Central memory CD4-positive, alpha-beta T cell (primary cell): ENCODE results near the gene CAPZB.

ENCODE experiments used
- DNase-seq: peaks from one replicate; pipeline ENCODE4 v3.0.0; 2022

The CAPZB gene

GRCh38 chr1:19404748-19405147 is 80.6 kb downstream of the CAPZB start:
- no peak for DNase-seq

DNA sequence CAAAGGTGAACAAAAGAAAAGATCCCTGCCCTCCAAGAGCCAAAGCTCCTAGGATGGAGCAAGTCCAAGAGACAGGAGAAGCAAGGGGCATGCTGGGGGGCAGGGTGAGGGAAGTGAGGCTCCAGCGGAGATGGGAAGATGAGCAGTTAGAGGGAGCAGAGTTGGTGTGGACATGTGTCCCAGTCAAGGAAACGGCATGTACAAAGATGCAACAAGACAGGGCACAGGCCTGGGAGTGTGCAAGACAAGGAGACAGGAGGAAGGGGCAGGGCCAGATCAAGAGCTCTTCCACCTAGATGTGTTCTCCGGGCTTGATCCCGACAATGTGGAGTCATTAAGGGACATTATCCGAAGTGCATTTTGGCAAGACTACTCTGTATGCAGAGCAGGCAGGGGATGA is 82.1 kb downstream of the CAPZB start:
- DNase-seq: no peak

DNA sequence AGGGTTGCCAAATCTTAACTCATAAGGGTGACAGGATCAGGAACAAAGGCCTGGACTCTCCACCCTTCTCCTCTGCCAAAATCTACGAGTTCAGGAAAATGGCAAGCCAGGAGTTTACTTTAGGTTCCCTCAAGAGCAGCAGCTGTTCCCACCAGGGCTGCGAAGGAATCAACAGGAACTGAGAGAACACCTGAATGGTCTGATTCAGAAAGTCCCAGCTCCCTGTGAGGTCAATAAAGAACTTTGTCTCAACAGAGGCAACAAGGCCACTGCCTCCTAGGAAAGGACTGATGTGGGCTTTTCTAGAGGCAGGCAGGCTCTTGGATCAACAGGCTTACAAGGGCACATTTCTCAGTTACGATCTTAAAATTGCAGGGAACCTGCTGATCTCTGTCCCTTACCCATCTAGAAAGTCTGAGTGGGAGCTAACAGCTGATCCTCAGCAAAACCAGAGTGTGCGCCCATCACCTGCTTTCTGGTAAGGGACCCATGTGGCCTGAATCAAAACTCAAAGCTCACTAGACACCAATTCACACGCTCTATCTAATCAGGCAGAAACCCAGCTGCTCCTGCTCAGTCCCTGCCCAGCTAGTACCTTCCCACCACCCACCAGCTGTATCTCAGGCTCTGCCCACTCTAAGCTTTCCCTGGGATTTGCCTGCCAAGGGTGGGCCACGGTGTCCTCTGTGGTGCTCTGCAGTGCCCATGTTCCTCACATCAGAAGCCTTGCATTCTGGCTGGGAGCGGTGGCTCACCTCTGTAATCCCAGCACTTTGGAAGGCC is 83.1 kb downstream of the CAPZB start:
- DNase-seq: no peak

- no peak for DNase-seq
These were observed 83.8 kb downstream of the CAPZB start for GRCh38 chr1:19401535-19401889.

- DNase-seq: no peak
These were observed 84.3 kb downstream of the CAPZB start for GRCh38 chr1:19400875-19401534.

DNA sequence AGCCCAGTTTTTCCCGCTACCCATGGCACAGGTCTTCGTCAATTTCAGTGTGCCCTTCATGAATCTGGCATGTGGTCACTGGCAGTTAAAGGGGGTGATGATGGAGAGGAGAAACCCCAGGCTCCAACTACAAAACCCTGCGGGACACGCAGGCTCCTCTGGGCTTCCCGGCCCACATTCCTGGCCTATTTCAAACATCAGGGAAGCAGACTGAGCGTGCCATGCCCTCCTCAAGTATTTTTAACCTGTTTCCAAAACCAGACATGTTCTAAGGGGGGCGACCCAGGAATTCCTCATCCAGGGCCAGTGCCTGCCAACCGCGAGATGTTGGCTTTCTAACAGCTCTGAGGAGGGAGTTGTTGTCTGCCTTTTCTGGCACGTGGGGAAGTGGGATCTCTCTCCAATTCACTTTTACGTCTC is 85.1 kb downstream of the CAPZB start:
- DNase-seq: no peak

- DNase-seq: no peak
These were observed 87.0 kb downstream of the CAPZB start for GRCh38 chr1:19398309-19398760.

DNA sequence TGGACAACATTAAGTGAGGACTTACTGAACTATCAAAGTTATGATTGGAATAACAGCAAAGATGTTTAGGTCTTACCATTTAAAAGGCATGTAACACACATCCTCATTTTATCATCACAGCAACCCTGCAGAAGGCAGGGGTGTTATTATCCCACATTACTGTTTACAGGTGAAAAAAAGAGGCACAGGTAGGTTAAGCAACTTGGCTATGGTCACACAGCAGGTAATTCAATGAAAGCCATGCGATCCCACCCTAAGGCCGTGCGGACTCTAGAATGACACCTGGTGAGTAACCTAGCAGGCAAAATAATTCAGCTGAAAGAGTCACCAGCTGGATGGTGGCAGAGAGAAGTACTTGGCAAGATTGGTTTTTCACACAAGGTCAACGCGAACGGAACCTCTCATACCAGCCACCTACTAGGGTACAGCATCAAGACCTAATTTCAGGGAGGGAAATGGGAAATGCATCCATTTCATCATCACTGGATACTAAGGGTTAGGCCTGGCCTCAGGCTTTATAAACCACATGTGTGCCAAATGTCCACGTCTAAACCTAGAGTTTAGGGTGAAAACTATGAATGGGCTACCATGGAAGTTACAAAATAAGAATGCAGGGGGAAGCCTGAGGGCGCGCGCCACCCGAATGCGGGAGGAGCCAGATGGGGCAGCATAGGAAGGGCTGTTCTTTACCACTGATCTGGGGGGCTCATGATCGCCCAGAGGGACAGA is 88.0 kb downstream of the CAPZB start:
- no peak for DNase-seq

GRCh38 chr1:19396280-19396679 is 89.1 kb downstream of the CAPZB start:
- DNase-seq: no peak

DNA sequence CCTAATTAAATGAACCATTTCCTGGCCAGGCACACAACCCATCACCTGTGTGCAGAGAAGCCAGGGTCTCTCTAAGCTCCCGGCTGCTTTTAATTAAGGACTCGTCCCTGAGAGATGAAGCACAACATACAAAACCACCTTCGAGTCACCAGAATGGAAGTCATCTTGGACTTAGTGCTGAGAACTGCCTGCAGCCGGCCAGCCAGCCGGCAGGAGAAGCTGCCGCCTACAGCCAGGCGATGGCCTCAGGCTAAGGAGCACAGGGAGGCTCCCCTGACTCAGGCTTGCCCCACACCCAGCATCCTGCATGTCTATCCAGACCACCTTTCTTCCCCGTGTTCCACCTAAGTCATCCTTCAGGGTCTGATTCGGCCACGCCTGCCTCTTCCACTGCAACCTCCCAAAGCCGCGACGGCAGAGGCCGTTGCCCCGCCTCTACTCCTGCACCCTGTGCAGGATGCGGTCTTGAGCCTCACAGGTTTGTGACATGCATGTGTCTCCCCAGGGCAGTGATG is 89.6 kb downstream of the CAPZB start:
- DNase-seq: no peak

- no peak for DNase-seq
These were observed 92.3 kb downstream of the CAPZB start for GRCh38 chr1:19393046-19393445.

- DNase-seq: no peak
These were observed 93.1 kb downstream of the CAPZB start for GRCh38 chr1:19392221-19392620.

DNA sequence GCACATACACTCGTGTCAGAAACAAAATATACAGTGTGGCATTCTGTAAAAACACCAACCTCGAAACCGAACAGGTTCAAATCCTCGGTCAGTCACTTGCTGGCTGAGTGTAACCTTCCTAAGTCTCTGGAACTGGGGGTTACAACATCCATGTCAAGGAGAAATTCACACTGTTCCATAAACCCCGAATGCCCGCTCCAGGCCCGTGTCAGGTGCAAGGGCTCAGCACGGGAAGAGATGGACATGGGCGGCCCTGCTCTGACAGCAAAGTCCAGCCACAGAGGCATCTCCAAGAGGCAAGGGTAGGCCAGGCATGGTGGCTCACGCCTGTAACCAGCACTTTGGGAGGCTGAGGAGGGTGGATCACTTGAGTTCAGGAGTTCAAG is 93.8 kb downstream of the CAPZB start:
- no peak for DNase-seq

DNA sequence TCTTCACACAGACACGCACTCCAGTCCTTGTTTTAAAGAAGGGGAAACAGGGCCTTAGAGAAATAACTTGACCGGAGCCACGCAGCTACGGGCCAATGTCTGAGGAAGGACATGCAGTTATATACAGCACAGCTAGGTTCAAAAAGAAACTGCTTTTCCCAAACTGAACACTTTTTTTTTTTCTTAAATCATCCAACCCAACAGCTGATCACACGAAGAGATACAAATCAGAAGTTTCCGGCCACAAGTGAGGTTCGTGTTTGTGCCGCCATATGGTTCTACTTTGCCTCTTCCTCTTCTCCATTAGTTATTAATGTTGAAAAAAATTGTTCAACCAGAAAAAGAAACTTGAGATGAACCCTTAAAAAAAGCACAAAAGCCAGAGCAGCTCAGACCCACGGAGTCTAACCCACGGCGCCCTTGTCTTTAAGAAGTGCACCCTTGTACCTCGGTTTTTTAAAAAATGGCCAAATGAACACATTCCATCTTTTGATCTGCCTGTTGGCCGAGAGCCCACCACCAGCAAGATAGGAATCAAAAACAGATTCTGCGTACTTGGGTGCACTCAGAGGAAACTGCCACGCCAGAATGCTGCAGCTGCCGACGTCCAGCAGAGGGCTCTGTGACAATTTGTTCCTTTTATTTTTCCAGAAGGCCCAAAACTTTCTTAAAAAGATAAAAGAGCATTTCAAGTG is 94.3 kb downstream of the CAPZB start:
- DNase-seq: peak; percentile 87

DNA sequence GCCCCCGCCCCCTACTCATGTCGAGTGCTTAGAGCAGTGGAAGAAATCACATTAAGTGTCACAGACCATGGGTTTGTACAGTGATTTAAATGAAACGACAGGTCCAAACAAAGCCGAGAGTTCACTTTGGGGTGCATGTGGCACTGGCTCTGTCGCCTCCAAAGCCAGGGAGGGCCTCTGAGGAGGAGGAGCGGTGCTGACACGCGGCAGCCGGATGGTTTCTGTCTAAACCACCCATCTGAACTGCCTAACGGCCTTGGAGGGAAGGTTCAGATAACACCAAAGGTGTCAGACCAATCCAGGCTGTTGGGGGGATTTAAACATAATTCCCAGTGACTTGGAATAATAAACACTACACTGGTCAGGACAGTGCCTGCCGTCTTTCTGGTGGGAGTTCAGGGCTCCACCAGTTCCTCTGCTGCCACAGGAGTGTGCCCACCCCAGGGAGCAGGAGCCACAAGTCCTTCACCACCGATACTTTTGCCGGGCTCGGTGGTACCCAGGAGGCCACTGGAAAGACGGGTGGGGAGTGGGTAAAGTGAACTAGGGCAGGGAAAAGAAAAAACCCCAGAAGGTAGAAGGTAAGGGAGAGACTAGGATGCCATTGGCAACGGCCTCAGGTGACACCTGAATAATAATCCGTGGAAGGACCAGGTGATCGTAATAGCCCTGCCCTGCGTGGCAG is 95.0 kb downstream of the CAPZB start:
- no peak for DNase-seq

DNA sequence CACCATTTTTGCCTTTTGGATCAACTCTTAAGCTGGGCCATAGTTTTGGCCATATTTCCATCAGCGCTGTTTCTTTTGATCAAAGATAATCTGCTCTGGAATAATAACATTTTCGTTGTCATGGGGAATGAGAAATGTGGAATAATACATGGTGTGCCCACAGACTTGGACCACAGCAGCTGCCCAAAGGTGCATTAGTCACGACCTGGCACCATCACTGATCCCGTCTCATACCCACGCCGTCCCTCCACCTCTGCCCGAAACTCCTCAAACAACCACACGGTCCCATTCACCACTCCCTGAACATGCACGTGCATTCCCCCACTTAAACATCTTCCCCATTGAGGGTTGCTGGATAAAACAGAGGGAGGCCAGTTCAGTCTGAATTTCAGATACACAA is 96.4 kb downstream of the CAPZB start:
- no peak for DNase-seq

DNA sequence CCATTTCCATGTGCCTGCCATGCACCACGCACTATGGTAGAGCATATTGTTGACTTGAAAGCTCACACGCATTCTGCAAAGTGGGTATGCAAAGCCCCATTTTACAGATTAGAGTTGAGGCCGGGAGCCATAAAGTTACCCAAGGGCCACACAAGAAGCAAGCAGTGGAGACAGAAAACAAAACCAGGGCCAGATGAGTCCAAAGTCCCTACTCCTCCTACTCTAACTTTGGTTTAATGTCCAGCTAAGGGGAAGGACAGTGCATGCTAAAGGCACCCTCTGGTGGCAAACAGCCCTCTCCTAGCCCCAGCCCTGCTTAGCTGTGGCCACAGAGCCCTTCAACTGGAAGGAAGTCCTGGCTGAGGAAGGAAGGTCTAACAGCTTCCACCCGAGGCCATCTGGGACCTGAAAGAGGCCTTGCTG is 98.3 kb downstream of the CAPZB start:
- no peak for DNase-seq

- DNase-seq: no peak
These were observed 99.3 kb downstream of the CAPZB start for GRCh38 chr1:19385869-19386591.

DNA sequence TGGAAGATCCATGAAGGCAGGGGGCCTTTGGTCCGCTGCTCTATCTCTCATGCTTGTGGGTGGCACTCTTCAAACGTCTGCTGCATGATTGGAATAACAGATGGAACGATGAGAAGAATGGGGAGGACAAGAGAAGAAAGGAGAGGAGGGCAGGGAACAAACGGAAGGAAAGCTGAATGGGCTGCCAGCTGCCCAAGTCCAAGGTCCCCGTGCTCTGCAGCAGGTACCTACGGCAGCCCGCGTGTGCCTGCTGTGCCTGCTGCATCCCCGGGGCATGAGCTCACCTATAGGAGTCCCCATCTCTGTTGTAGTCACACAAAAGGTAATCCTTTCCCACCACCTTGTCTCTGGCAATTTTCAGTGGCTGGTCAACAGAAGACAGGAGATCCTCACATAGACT is 100.1 kb downstream of the CAPZB start:
- no peak for DNase-seq

DNA sequence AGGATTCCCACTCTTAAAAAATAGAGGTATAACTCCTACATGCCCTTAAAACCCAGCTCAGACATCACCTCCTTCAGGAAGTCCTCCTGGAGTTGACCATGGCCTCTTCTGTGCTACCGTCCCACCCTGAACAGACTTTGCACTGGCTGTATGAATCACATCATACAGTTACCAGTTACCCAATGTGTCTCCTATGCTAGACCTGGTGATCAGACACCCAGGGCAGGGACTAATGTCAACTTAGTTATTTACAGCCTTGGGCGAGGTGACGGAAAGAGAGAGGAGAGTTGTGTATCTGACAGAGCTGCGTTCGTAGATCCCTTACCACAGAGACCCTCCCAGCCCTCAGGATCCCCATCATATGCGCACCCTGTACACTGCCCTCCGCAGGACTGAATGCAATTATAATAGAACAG is 100.6 kb downstream of the CAPZB start:
- DNase-seq: no peak

GRCh38 chr1:19384113-19384512 is 101.2 kb downstream of the CAPZB start:
- DNase-seq: no peak

DNA sequence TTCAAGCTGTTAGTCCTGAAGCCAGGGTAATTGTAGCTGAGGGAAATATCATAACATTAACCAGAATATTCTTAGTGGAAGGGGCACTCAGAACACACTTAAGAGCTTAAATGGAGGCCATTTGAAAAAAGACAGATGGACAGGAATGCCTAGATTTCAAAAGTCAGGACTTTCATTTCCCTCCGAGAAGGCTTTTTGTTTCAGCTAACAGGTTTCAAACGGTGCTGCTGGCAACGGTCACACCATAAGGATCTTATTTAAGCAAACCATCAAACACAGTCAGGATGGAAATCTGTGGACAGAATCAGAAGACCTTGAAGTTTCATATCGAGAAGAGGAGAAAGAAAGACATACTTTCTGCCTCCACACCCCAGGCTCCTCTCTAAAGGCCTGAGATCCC is 103.1 kb downstream of the CAPZB start:
- DNase-seq: no peak
